HG03135 (cell line): ENCODE measurements around the gene SLC44A2.

ENCODE experiments used
- ATAC-seq: cut with Tn5 transposase; IDR thresholded peaks from one replicate; pipeline ENCODE4 v1.9.1; 2021; ENCODE audit warnings: mild to moderate bottlenecking, moderate library complexity; ENCODE audit not compliant: unreplicated experiment

The SLC44A2 gene

DNA sequence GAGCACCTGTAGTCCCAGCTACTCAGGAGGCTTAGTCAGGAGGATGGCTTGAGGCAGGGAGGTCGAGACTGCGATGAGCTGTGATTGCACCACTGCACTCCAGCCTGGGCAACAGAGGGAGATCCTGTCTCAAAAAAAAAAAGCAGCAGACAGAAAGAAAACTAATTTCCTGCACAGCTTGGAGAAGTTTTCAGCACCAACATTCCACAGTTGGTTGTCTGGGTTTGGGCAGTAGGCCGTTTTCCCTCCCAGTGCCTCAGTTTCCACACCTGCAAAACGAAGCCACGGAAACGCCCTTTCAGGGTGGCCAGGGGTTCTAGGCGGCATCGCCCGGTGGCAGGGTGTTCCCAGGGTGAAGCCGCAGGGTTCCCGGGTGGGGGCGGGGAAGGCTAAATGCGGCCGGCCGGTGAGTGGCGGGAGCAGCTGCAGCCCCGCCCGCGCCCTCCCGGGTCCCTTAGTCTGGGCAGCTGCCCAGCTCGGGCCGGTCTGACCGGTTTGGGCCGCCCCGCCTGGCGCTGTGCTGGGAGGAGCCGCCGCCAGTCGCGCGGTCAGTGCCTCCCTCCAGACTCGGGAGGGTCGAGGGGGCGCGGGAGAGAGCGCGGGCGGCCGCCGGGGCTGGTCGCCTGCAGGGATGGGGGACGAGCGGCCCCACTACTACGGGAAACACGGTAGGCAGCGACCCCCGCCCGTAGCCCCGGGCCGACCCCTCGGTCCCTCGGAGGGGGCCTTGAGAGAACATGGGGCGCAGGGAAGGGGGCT lies at the start of gene SLC44A2:
SLC44A2 (plus strand) TSS at position 551 of the 759 bp plus-strand sequence; CDS start at position 632, 81 bp downstream.
- no peak for ATAC-seq

DNA sequence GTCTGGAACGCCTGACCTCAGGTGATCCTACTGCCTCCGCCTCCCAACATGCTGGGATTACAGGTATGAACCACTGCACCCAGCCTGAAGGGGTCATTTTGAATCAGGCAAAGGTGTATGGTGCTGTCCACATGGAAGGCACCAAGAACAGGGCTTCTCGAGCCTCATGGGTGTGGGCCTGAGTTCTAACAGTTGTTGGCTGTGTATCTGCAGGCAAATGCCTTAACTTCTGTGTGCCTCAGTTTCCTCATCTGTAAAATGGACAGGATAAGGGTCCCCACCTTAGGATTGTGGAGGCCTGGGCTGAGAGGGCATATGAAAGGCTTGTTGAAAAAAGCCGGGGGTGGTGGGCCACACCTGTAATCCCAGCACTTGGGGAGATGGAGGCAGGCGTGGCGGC lies 47.4 kb upstream of the SLC44A2 start:
- no peak for ATAC-seq

DNA sequence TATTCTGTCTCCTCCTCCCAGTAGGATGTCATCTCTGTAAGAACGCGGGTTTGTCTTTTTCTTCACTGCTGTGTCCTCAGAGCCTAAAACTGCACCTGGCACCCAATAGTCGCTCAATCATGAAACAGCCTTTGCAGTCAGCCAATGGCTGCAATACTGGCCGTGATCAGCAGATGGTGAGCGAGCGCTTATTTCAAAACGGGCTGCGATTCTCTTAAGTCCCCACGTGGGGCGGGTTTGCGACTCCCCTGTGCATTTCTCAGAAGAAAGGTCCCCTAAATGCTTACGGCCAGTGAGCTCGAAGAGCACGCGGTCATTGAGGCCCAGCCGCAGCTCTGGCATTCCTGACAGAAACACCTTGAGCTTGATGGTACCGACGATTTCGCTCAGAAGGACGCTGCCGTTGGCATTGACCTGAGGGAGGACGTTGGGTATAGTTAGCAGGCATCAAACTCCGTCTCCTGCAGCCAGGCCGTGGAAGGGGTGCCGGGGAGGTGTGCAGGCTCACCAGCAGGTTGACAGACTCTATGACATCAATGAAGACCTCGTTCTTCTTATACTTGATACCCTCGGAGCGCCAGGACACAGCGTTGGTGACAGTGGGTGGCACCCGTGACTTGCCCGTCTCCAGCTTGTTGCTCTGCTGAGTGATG lies 44.2 kb upstream of the SLC44A2 start:
- ATAC-seq: no peak

DNA sequence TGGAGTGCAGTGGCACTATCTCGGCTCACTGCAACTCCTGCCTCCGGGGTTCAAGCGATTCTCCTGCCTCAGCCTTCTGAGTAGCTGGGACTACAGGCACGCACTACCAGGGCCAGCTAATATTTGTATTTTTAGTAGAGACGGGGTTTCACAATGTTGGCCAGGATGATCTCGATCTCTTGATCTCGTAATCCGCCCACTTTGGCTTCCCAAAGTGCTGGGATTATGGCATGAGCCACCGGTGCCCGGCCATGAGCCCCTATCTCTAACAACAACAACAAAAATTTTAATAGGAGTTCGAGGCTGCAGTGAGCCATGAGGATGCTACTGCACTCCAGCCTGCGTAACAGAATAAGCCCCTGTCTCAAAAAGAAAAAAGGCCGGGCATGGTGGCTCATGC lies 43.3 kb upstream of the SLC44A2 start:
- no peak for ATAC-seq

DNA sequence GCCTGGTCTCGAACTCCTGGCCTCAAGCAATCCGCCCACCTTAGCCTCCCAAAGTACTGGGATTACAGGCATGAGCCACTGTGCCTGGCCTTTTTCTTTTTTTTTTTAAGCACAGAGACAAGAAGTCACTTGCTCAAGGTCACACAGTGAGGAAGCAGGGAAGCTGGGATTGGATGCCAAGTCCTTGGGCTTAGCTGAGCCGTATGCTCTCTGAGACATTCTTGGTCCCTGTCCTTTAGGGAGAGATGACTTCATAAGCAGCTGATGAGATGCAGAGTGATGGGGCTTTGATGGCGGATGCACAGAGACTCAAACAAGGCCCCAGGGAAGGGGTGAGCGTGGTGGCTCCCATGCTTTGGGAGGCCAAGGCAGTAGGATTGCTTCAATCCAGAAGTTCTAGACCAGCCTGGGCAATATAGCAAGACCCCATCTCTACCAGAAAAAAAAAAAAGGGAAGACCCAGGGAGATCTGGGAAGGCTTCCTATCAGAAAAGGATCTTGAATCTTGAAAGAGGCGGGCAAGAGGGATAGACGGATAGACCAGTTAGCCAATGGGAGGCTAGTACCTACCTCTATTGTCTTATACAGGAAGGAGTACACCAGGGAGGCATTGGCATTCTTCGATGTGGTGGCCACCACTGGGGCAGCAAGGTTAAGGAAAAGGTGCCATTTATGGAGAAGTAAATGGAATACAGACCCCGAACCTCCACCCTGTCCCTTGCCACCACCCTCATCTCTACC lies 42.1 kb upstream of the SLC44A2 start:
- ATAC-seq: no peak

DNA sequence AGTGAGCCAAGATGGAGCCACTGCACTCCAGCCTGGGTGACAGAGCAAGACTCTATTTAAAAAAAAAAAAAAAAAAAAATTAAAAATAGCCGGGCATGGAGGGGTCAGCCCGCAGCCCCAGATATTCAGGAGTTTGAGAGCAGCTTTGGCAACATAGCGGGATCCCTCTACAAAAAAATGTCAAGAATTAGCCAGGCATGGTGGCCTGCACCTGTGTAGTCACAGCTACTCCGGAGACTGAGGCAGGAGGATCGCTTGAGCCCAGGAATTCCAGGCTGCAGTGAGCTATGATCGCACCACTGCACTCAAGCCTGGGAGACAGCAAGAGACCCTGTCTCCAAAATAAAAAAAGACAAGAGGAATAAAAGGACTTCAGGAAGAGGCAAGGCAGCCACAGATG lies 39.0 kb upstream of the SLC44A2 start:
- ATAC-seq: no peak

DNA sequence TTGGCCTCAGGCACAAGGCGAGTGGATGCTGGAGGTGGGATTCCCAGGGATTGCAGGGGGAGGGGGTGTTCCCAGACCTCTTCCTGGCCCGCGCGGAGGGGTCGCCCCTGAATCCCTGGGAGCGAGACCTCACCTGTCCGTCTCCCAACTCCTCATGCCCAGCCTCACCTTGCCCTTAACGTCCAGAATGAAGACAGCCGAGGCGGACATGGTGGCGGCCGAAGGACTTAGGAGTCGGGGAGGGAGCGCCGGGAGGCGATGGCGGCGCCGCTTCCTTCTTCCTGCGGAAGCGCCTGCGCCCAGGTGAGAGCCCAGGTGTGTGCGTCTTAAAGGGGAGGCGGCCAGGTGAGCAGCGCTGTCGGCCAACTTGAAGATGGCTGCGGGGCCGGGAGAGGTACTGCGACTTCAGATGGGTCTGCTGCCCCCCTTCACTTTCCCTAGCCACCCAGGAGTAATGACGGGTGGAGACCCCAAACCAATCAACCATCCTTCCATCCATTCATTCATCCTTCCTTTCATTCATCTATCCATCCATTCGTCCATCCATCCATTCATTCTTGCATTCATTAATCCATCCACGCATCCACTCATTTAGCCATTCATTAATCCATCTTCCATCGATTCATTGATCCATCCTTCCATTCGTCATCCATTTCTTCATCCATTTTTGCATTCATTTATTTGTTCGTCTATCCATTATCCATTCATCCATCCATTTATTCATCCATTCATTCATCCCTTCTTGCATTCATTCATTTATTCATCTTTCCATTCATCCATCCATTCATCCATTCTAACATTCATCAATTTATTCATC lies 38.1 kb upstream of the SLC44A2 start, which contains the start of gene AP1M2:
AP1M2 (minus strand) TSS at position 291 of the 817 bp plus-strand sequence; CDS start at position 210, 81 bp downstream.
- no peak for ATAC-seq

DNA sequence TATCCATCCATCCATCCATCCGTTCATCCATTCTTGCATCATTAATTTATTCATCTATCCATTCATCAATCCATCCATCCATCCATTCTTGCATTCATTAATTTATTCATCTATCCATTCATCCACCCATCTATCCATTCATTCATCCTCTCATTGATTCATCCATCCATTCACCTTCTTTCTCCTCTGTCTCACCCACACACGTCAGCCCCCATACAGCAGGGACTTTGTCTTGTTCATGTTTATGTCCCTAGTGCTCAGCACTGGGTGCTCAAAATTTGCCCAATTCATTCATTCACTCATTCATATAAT lies 37.6 kb upstream of the SLC44A2 start:
- no peak for ATAC-seq

DNA sequence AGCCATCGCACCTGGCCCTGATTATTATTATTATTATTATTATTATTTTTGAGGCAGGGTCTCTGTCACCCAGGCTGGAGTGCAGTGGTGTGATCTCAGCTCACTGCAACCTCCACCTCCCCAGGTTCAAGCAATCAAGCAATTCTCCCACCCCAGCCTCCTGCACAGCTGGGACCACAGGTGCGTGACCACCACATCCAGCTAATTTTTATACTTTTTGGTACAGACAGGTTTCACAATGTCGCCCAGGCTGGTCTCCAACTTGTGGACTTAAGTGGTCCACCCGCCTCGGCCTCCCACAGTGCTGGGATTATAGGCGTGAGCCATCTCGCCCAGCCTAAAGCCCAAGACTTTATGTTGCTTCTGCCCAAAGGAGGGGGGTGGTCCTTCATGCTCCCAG lies 32.2 kb upstream of the SLC44A2 start:
- ATAC-seq: no peak

DNA sequence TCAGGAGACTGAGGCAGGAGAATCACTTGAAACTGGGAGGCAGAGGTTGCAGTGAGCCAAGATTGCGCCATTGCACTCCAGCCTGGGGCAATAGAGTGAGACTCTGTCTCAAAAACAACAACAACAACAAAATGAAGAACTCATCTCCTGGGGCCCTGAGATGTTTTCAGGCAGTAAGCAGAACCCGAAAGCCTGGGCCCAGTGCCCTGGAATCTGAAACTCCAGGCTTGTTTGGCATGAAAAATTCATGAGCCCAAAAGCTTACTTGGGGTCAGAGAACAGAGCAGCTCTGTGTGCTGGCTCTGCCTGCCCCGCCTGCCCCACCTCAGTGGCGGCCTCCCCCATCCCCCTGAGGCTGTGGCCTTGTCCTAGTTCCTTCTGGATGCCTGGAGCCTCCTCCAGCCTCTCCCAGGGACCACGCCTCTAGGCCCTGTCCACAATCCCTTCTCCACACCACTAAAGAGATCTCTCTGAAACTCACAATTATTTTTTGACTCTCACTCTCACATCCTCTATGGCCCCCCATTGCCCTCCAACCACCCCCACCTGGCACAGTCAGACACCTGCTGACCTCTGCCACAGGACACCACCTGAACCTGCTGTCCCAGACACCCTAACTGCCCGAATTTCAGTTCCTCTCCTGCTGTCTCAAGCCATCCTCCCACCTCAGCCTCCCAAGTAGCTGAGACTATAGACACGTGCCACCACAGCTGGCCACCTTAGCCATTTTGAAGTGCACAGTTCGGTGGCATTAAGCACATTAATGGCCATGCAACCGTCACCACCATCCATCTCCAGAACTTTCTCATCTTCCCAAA lies 31.3 kb upstream of the SLC44A2 start:
- no peak for ATAC-seq

DNA sequence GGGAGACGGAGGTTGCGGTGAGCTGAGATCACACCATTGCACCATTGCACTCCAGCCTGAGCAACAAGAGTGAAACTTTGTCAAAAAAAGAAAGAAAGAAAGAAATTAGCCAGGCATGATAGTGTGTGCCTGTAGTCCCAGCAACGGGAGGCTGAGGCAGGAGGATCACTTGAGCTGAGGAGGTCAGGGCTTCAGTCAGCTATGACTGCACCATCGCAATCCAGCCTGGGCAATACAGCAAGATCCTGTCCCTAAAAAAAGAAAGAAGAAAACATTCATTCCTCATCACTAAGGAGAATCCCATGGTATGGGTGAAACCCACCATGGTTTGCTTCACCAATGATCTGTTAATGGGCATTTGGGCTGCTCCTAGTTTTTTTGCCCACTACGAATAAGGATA lies 25.2 kb upstream of the SLC44A2 start:
- no peak for ATAC-seq

DNA sequence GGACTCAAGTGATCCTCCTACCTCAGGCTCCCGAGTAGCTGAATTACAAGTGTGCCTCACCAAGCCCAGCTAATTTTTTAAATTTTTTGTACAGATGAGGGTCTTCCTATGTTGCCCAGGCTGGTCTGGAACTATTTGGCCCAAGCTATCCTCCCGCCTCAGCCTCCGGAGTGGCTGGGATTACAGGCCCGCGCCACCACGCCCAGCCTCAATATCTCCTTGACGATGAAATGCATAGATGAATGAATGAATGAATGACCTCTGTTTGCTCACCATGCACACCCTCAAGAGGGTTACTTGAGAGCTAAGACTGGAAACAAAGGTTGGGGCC lies 23.4 kb upstream of the SLC44A2 start:
- ATAC-seq: no peak

DNA sequence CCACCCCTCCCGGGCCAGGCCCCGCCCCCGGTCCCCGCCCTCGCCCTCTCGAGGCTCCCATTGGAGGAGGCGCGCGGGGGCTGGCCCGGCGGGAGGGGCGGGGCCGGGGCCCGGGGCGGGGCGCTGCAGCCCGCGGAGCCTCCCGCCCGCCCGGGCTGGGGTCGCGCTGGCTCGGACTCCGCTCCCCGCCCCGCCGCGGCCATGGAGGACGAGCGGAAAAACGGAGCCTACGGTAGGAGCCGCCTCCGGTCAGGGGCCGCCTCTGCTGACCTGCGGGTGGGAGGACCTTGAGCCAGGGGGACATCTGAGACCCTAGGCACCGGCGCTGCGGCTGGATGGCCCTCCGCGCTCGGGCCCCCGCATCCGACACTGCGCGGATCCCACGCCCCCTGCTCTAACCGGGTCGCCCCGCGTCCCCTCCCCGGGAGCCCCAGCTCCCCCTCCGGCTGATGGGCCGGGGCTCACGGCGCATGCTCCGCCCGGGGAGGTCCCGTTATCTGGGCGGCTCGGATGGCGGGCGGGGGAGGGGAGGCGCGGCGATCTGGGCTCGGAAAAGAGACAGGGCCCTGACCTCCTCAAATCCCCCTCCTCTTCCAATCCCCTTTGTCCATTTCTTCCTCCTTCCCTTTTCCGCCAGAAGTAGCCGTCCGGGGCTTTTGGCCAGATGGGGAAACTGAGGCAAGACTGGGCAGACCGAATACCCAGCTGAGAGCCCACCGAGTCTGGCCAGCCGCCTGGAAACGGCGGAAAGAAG lies 22.8 kb upstream of the SLC44A2 start:
- peak; percentile 45 for ATAC-seq

DNA sequence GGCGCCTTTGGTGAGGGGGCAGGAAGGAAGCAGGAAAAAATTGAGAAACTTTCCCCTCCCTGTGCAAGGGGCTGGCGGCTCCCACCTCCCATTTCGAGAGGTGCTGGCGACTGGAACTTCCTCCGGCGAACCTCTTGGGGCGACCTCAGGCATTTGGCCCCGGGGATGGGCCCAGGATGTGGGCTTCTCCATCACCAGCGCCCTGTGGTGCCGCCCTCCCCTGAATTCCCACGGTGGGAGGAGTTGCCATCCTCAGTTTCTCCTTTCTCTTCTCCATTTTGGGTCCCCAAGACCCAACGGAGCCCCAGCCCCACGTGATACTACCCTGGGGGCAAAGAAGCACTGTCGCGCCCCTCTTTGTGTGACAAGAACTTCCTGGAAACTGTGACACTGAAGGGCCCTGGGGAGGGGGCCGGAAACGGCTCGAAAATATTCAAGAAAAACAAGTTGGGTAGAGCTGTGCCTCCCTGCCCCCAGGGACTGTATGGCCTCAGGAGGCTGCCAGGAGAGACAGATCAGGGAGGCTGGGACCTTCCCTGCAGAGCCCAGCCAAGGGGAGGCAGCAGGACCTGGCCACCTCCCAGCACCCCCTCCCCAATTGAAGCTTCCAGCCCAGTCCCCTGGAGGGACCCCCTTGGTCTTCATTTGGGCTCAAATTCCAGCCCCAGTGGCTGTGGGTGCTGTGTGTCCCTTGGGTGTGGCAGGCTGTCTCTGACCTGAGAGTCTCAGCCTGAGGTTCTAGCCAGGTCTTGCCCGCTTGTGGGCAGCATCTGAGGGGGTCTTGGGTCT lies 22.1 kb upstream of the SLC44A2 start:
- ATAC-seq: peak; percentile 43

DNA sequence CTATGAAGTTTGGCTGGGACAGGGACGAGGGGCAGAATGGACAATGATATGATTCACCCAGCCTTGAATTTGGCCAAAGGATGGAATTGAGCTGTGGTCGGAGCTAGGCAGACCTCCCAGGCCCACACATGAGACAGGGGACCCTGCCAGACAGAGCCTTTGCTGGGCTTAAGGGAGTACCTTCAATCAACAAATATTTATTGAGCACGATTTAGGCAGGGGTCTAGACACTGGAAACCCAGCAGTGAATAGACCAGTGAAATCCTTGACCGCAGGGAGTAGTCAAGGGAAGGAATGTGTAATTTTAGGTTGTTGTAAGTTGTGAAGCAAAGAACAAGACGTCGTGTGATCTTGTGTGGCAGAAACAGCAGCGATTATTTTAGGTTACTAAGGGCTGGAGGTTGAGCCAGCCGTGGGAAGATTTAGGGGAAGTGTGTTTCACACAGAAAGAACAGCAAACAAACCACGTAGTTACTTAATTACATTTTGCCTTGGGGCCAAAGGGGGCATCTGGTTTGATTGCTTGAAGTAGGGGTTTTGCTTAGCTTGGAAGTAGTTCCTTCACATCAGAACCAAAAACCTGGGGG lies 21.4 kb upstream of the SLC44A2 start:
- ATAC-seq: peak; percentile 36

DNA sequence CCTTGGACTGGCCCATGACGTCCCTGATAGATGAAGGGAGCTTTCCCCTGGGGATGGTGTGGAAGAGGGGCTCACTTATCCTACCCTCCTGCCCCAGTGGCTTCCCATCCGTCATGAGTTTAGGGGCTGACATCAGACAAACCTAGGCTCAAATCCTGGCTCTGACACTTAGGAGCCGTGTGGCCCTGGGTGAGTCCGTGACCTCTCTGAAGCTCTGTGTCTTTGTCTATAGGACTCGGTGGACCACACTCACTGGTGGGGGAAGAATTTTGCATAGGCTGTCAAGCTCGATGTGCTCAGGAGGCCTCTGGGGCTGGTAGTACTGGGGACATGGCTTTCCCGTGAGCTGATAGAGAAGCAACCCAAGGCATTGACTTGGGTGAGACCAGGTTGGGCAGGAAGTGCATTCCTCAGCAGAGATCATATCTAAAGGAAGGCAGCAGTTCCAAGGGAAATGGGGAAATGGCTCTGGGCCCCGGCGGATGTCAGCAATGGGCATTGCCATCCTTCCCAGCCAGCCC lies 20.8 kb upstream of the SLC44A2 start:
- ATAC-seq: peak; percentile 23

DNA sequence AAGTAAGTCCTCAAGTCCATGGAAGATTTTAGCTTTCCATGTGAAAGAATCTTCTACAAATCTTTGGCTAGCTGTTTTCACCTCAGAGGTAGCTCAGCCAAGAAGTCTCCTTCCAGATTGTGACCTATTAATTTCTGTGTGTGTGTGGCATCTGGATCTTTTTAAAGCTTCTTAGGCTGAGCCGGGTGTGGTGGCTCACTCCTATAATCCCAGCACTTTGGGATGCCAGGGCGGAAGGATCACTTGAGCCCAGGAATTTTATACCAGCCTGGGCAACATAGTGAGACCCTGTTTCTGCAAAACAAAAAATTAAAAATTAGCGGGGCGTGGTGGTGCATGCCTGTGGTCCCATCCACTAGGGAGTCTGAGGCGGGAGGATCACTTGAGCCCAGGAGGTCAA lies 13.4 kb upstream of the SLC44A2 start:
- ATAC-seq: no peak

DNA sequence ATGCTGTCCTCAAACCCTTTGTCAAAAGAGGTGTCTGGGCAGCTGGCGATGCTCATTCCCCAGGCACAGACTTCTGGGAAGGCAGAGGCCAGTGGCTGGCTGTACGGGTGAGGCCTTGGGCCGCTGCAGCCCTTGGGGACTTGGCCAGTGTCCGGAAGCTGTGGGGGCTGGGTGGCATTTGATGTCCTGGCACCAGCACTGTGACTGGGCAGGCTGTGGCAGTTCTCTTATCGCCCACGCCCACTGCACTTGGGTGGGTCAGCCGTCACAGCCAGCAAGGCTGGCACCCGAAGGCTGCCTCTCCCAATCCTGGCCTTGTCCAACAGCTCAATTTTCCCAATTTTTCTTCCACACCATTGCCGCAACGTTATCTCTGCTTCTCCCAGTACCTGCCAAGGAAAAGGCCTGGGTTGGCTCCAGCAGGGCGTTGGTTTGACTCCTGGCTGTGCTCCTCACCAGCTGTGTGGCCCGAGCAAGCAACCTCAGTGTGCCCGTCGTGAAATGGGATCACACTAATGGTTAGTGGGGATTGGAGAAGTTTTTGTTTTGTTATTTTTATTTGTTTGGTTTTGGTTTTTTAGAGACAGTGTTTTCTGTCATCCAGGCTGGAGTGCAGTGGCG lies 12.7 kb upstream of the SLC44A2 start:
- ATAC-seq: no peak
